Epithelial cell of prostate (primary cell): ENCODE data around the gene ZNF793.
A peak's percentile ranks its signal among the peaks of the same experiment; 100 is the strongest.

Source experiments
- DNase-seq: peaks from one replicate; pipeline ENCODE4 v3.0.0-alpha.2; 2011; ENCODE audit warnings: low read depth, low spot score
- H3K27ac ChIP-seq: fragments of 450-650 bp; 2 replicates; pipeline ENCODE4 v1.5.1; 2017; ENCODE audit warnings: mild to moderate bottlenecking

Gene ZNF793

DNA sequence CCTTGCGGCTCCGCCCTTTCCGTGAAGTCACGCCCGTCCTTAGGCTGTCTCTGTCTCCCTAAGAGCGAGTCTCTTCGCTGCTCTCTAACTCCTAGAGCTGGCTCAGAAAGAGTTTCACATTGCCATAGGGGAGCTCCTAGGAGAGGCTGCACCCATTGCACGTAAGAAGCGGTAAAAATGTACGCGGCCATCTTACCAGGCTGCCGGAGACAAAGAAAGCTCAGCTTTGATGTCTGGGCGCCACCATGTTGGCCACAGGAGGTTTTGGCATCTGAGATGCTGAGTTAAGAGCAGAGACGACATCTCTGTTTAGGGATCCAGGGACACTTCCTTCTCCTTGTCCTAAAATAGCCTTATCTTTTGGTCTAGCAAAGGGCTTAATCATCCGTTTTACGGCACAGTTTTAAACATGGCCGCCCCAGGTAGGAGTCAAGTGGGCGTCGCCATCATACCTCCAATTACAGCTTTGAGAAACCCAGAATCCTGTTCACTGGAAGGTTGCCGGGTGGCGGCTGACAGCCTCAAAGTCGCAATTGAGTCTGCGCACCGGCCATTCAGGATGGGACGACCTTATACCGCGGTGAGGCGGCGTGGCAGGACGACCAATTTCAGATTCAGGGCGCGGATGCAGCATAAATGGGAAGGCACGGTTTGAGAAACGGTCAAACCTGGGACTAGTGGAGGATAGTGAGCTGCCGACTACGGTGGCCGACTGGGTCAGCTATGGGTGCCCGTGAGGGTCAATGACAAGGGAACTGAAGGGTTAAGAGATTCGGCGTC, at the start of gene ZNF793:
TSS of gene ZNF793 (plus strand) at position 553 of the 780 bp plus-strand sequence. CDS start 16,501 bp downstream, outside the sequence.
- H3K27ac ChIP-seq = peak within 1 kb of the TSS; percentile 93
- DNase-seq = peak; percentile 57

GRCh38 chr19:37466277-37466797, 40.4 kb upstream of the ZNF793 start:
- no peak for DNase-seq
- peak overlapping the region; percentile 56 for H3K27ac ChIP-seq

DNA sequence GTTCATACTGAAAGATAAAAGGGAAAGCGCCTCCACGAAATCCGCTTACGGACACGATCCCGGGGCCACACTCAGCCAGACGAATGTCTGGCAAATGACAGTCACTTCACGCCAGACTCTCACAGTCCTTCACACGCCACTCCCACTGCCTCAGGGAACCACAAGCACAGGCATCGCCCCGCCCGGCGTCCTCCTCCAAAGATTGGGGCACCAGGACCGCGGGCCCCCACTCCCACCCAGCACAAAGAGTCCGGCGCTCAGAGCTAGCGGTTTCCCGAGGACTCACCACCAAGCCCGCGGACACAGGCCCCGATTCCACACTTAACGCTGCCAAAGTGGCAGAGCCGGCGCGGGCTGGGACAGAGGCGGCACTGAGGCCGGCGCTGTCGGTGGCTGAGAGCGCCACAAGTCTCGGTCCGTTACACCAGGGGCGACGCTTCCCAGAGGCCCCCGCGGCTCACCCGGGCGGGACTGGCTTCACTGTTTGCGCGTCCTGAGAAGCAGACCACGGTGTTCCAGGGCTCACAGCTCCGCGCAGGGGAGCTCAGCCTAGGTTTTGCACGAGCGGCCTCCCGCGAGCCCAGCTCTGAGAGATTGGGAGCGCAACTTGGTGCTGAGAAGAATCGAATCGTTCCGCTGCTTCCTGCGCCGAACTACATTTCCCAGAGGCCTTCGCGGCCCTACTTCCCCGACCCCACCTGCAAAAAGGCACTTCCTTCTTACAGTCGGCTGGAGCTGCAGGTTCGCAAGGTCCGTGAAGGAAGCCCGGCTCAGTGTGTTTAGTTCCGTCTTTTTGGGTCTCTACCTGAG, 39.7 kb upstream of the ZNF793 start, which contains the start of gene ZNF569:
TSS of gene ZNF569 (minus strand) at position 647 of the 810 bp plus-strand sequence. CDS start 22,523 bp downstream, outside the sequence.
- peak; percentile 87 for DNase-seq
- peak within 1 kb of the TSS; percentile 56 for H3K27ac ChIP-seq

- DNase-seq = no peak
- peak overlapping the region; percentile 56 for H3K27ac ChIP-seq
Measured at GRCh38 chr19:37467608-37468090, 39.1 kb upstream of the ZNF793 start.

DNA sequence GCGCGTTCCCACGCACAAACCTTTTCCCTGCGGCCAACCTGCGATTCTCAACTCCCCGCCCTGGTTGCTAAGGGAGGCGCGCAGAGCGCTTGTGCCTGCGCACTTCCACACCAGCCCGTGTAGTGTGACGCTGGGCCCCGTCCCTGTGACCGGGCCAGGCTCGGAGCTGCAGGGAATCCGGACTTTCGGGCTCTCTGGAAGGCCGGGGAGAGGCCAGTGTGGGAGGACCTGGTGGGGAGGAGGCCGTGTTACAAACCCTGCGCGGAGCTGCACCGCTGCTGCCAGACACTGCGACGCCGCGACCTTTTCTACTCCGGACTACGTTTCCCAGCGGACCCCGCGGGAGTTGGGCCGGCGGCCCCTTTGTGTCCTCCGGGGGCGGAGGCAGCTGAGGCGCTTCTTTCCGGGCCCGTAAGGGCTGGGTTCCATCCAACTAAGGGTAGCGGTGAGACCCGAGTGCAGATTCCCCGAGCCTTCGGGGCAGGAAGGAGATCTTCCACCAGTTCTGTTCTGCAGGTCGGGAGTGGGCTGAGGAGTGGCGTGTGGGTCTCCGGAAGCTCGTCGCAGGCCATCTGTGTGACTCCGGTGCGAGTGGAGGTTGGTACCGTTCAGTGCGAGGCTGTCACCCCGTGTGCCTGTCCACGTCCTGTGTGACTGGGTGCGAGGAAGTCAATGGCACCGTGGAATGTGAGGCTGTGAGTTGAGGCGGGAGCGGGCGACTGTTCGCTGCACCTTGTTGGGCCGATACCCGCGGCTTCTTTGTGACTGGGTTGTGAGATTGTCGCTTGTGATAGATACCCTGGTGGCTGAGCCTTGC, 37.6 kb upstream of the ZNF793 start, which contains the start of gene ZNF570:
TSS of gene ZNF570 (plus strand) at position 396 of the 817 bp plus-strand sequence. CDS start 999 bp downstream, outside the sequence.
- peak within 1 kb of the TSS; percentile 53 for H3K27ac ChIP-seq
- no peak for DNase-seq

- DNase-seq = no peak
- no peak overlapping the region for H3K27ac ChIP-seq
Measured at GRCh38 chr19:37470216-37470615, 36.5 kb upstream of the ZNF793 start.

GRCh38 chr19:37472165-37472564, 34.6 kb upstream of the ZNF793 start:
- no peak overlapping the region for H3K27ac ChIP-seq
- DNase-seq = no peak

DNA sequence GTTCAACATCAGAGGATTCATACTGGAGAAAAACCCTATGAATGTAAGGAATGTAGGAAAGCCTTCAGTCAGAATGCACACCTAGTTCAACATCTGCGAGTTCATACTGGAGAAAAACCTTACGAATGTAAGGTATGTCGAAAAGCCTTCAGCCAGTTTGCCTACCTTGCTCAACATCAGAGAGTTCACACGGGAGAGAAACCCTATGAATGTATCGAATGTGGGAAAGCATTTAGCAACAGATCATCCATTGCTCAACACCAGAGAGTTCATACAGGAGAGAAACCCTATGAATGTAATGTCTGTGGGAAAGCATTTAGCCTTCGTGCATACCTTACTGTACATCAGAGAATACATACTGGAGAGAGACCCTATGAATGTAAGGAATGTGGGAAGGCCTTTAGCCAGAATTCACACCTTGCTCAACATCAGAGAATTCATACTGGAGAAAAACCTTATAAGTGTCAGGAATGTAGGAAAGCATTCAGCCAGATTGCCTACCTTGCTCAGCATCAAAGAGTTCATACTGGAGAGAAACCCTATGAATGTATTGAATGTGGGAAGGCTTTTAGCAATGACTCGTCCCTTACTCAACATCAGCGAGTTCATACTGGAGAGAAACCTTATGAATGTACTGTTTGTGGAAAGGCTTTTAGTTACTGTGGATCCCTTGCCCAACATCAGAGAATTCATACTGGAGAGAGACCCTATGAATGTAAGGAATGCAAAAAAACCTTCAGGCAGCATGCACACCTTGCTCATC, 22.2 kb upstream of the ZNF793 start:
- no peak overlapping the region for H3K27ac ChIP-seq

DNA sequence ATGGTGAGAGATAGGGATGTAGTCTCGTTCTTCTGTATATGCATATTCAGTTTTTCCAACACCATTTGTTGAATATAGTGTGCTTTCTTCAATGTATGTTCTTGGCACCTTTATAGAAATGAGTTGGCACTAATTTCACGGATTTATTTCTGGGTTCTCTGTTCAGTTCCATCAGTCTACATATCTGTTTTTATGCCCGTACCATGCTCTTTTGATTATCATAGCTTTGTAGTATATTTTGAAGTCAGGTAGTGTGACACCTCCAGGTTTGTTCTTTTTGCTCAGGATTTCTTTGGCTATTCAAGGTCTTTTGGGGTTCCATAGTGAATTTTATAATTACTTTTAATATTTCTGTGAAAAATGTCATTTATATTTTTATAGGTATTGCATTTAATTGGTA, 14.5 kb upstream of the ZNF793 start:
- no peak for DNase-seq

More for the DNA sequence above, 22.2 kb upstream of the ZNF793 start:
- no peak for DNase-seq

GRCh38 chr19:37505958-37506386, 767 bp upstream of the ZNF793 start:
- no peak for DNase-seq
- H3K27ac ChIP-seq = peak overlapping the region; percentile 93

More for the DNA sequence above, 14.5 kb upstream of the ZNF793 start:
- no peak overlapping the region for H3K27ac ChIP-seq

- peak overlapping the region; percentile 93 for H3K27ac ChIP-seq
- no peak for DNase-seq
Measured at GRCh38 chr19:37507167-37507464, 377 bp downstream of the ZNF793 start.

DNA sequence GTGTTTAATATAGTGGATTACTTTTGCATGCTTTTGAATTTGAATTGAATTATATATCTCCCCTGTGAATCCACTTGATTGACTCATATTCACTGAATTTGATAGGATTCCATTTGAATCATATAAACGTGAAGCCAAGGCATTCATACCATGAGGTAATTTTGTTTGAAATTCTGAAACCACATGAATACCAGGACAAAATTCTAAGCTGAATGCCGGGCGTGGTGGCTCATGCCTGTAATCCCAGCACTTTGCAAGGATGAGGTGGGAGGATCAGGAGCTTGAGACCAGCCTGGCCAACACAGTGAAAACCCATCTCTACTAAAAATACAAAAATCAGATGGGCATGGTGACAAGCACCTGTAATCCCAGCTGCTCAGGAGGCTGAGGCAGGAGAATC, 4.4 kb downstream of the ZNF793 start:
- no peak overlapping the region for H3K27ac ChIP-seq
- no peak for DNase-seq

DNA sequence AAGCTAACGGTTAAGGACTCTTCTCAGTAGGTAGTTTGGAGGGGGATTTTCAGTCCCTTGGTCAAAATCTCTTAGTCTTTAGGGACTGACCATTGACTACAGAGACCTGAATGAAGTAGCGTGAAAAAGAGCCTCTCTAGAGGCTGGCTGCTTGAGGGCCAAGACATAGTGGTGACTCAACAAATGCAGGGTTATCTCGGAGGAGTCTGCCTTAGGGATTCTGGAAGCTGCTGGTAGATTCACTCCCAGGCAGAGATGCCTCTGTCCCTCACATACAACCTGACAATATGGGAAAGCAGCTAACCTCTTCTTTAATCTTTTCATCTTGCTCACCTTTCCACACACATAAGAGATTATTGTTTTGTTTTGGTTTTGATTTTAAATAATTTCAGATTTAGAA, 5.1 kb downstream of the ZNF793 start:
- H3K27ac ChIP-seq = no peak overlapping the region
- no peak for DNase-seq

DNA sequence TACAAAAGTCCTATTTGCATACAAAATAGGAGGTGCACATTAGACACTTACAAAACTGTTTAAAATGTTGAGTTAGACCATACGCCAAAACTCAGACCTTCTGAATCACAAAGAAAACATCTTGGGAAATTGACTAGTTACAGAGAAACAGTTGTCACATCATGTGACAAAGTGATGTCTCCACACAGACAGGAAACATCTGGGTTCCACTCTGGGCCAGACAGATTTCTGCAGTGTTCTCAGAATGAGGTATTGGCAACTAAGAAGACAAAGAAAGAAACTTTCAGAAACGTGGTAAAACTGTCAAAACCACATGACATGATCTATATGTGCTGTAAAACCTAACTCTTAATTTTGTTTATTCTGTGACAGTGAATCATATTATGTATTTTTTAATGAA, 6.7 kb downstream of the ZNF793 start:
- H3K27ac ChIP-seq = no peak overlapping the region
- DNase-seq = no peak

- DNase-seq = peak; percentile 57
- H3K27ac ChIP-seq = no peak overlapping the region
Measured at GRCh38 chr19:37519890-37520289, 13.2 kb downstream of the ZNF793 start.

DNA sequence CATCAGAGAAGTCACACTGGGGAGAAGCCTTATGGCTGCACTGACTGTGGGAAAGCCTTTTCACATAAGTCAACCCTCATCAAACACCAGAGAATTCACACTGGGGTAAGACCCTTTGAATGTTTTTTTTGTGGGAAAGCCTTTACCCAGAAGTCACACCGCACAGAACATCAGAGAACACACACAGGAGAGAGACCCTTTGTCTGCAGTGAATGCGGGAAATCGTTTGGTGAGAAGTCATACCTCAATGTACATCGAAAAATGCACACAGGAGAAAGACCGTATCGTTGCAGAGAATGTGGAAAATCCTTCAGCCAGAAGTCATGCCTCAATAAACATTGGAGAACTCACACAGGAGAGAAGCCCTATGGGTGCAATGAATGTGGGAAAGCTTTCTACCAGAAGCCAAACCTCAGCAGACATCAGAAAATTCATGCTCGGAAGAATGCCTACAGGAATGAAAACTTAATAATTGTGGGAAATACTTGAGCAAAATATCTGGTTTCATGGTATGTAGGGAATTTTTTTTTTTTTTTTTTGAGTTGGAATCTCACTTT, 30.7 kb downstream of the ZNF793 start:
- DNase-seq = no peak

GRCh38 chr19:37551129-37551993, 44.6 kb downstream of the ZNF793 start:
- DNase-seq = peak; percentile 8
- H3K27ac ChIP-seq = peak overlapping the region; percentile 50

More for the DNA sequence above, 30.7 kb downstream of the ZNF793 start:
- H3K27ac ChIP-seq = no peak overlapping the region

DNA sequence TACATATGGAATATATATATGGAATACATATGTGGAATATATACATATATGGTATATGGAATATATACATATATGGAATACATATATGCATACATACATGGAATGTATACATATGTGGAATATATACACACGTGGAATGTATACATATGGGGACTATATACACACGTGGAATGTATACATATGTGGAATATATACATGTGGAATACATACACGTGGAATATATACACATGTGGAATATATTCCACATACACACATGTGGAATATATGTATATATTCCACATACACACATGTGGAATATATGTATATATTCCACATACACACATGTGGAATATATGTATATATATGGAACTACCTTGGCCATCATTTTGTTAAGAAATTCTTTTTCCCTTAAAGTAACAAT, 56.8 kb downstream of the ZNF793 start:
- no peak overlapping the region for H3K27ac ChIP-seq
- no peak for DNase-seq
